Endodermal cell (in vitro differentiated cells): ENCODE results near the gene MARK3. TPM values are rescaled to one million over a fixed set of nuclear protein-coding genes. Genes with fewer than 3 reads are reported as not detected.

Experiments
- DNase-seq: peaks from one replicate; pipeline ENCODE4 v3.0.0-alpha.2; 2017
- H3K27ac ChIP-seq: 2 replicates; pipeline ENCODE4 v1.5.1; 2013; ENCODE audit warnings: mild to moderate bottlenecking, low read depth, low read length, moderate library complexity
- H3K27me3 ChIP-seq: 2 replicates; pipeline ENCODE4 v1.6.1; 2013; ENCODE audit warnings: mild to moderate bottlenecking, low read length, moderate library complexity; ENCODE audit not compliant: insufficient read depth, control insufficient read depth, poor library complexity, severe bottlenecking
- H3K36me3 ChIP-seq: 2 replicates; pipeline ENCODE4 v1.7.0; 2013; ENCODE audit warnings: mild to moderate bottlenecking, low read length, moderate library complexity; ENCODE audit not compliant: control insufficient read depth, insufficient read depth
- H3K4me1 ChIP-seq: one replicate; pipeline ENCODE4 v1.7.0; 2013; ENCODE audit warnings: low read length; ENCODE audit not compliant: control insufficient read depth, insufficient read depth
- H3K4me3 ChIP-seq: 2 replicates; pipeline ENCODE4 v1.5.1; 2013; ENCODE audit warnings: mild to moderate bottlenecking, low read length, moderate library complexity
- H3K9ac ChIP-seq: 2 replicates; pipeline ENCODE4 v1.6.1; 2013; ENCODE audit warnings: mild to moderate bottlenecking, low read length, moderate library complexity; ENCODE audit not compliant: poor library complexity, severe bottlenecking; ENCODE audit errors: extremely low read depth
- H3K9me3 ChIP-seq: 2 replicates; pipeline ENCODE4 v1.6.1; 2013; ENCODE audit warnings: mild to moderate bottlenecking, low read length, moderate library complexity; ENCODE audit not compliant: control insufficient read depth
- H3K27ac Mint-ChIP-seq: 2 replicates; pipeline ENCODE4 v1.8.0; 2020; ENCODE audit warnings: mixed read lengths
- H3K27me3 Mint-ChIP-seq: 2 replicates; pipeline ENCODE4 v1.8.0; 2021; ENCODE audit warnings: mild to moderate bottlenecking, mixed read lengths; ENCODE audit not compliant: insufficient read depth
- H3K36me3 Mint-ChIP-seq: 2 replicates; pipeline ENCODE4 v1.8.0; 2020; ENCODE audit warnings: low read depth, mixed read lengths
- H3K4me1 Mint-ChIP-seq: 2 replicates; pipeline ENCODE4 v1.8.0; 2020; ENCODE audit warnings: mixed read lengths
- H3K4me3 Mint-ChIP-seq: 2 replicates; pipeline ENCODE4 v1.8.0; 2020; ENCODE audit warnings: mild to moderate bottlenecking, moderate library complexity, mixed read lengths
- H3K9me3 Mint-ChIP-seq: 2 replicates; pipeline ENCODE4 v1.8.0; 2020; ENCODE audit warnings: mild to moderate bottlenecking, mixed read lengths
- WGBS, 2 experiments: methylation state at CpG; one replicate each; pipeline versions ENCODE4 v1.1.5 to v1.1.7; 2013; ENCODE audit warnings: missing lambda C conversion rate in 2 of 2, mixed read lengths in 1 of 2; ENCODE audit not compliant: insufficient coverage in 1 of 2, insufficient read length in 1 of 2; 5-methylcytosine and 5-hydroxymethylcytosine counted together
- total RNA-seq, 2 donors: library from RNA; stranded (reverse); fragmentation: NEBNext Ultra II Directional in 1 of 2; extraction: Animal tissue kit (Norgen Biotek cat#: 25700) in 1 of 2; gene quantifications; 2 replicates in 1 of 2; 3 replicates in 1 of 2; pipeline ENCODE4 v1.2.1, GENCODE V29; 2021
- TF ChIP-seq, protein P1 (sequence below): fragments of 200-600 bp; sonication (generic); conservative IDR thresholded peaks from 2 replicates; pipeline ENCODE4 v1.5.0; 2021; ENCODE audit warnings: antibody characterized with exemption, mild to moderate bottlenecking

MARK3 gene
- total RNA-seq, 2 donors from 2014 or later, result 95.8 to 106 TPM

GRCh38 chr14:103547455-103547940, 162.3 kb downstream of the MARK3 start:
- H3K4me1 Mint-ChIP-seq, result no peaks in the 10 kb centered on the region
- TF ChIP-seq, protein P1, sequence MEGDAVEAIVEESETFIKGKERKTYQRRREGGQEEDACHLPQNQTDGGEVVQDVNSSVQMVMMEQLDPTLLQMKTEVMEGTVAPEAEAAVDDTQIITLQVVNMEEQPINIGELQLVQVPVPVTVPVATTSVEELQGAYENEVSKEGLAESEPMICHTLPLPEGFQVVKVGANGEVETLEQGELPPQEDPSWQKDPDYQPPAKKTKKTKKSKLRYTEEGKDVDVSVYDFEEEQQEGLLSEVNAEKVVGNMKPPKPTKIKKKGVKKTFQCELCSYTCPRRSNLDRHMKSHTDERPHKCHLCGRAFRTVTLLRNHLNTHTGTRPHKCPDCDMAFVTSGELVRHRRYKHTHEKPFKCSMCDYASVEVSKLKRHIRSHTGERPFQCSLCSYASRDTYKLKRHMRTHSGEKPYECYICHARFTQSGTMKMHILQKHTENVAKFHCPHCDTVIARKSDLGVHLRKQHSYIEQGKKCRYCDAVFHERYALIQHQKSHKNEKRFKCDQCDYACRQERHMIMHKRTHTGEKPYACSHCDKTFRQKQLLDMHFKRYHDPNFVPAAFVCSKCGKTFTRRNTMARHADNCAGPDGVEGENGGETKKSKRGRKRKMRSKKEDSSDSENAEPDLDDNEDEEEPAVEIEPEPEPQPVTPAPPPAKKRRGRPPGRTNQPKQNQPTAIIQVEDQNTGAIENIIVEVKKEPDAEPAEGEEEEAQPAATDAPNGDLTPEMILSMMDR, result no peak
- no peaks in the 10 kb centered on the region for H3K36me3 ChIP-seq
- H3K4me3 Mint-ChIP-seq, result no peak overlapping the region
- H3K9me3 ChIP-seq, result no peaks in the 10 kb centered on the region
- no peak overlapping the region for H3K4me3 ChIP-seq
- no peak for DNase-seq
- H3K27ac ChIP-seq, result no peak overlapping the region
- WGBS, 2 experiments, result 87 to 94% methylated on average over 11 of the region's 11 CpGs
- H3K27ac Mint-ChIP-seq, result no peak overlapping the region
- H3K36me3 Mint-ChIP-seq, result no peaks in the 10 kb centered on the region
- H3K9ac ChIP-seq, result no peak overlapping the region
- H3K27me3 ChIP-seq, result no peaks in the 10 kb centered on the region
- peaks cover 9% of the 10 kb centered on the region for H3K4me1 ChIP-seq
- no peaks in the 10 kb centered on the region for H3K27me3 Mint-ChIP-seq
- no peaks in the 10 kb centered on the region for H3K9me3 Mint-ChIP-seq

- WGBS, 2 experiments, result 86 to 94% methylated on average over 14 to 18 of the region's 18 CpGs
- TF ChIP-seq, protein P1, result no peak
Measured at GRCh38 chr14:103547941-103548462, 162.8 kb downstream of the MARK3 start.

GRCh38 chr14:103548463-103549351, 163.5 kb downstream of the MARK3 start:
- no peak overlapping the region for H3K27ac Mint-ChIP-seq
- H3K9me3 Mint-ChIP-seq, result no peaks in the 10 kb centered on the region
- no peaks in the 10 kb centered on the region for H3K36me3 Mint-ChIP-seq
- WGBS, 2 experiments, result 93 to 94% methylated on average over 17 to 27 of the region's 27 CpGs
- no peak overlapping the region for H3K4me3 ChIP-seq
- no peaks in the 10 kb centered on the region for H3K4me1 ChIP-seq
- no peaks in the 10 kb centered on the region for H3K4me1 Mint-ChIP-seq
- H3K27me3 Mint-ChIP-seq, result no peaks in the 10 kb centered on the region
- H3K27me3 ChIP-seq, result no peaks in the 10 kb centered on the region
- no peak overlapping the region for H3K27ac ChIP-seq
- no peak for DNase-seq
- H3K9me3 ChIP-seq, result no peaks in the 10 kb centered on the region
- H3K4me3 Mint-ChIP-seq, result no peak overlapping the region
- no peaks in the 10 kb centered on the region for H3K36me3 ChIP-seq
- TF ChIP-seq, protein P1, result no peak
- H3K9ac ChIP-seq, result no peak overlapping the region

More at GRCh38 chr14:103547941-103548462, 162.8 kb downstream of the MARK3 start:
- no peak overlapping the region for H3K9ac ChIP-seq
- DNase-seq, result no peak
- Mint-ChIP-seq H3K27me3 (no peaks in the 10 kb centered on the region), H3K36me3 (no peaks in the 10 kb centered on the region), H3K27ac (no peak overlapping the region), H3K4me3 (no peak overlapping the region), H3K4me1 (no peaks in the 10 kb centered on the region), H3K9me3 (no peaks in the 10 kb centered on the region)
- no peak overlapping the region for H3K4me3 ChIP-seq
- H3K9me3 ChIP-seq, result no peaks in the 10 kb centered on the region
- peaks cover 4% of the 10 kb centered on the region for H3K4me1 ChIP-seq
- no peaks in the 10 kb centered on the region for H3K27me3 ChIP-seq
- H3K27ac ChIP-seq, result no peak overlapping the region
- H3K36me3 ChIP-seq, result no peaks in the 10 kb centered on the region
